22Rv1 (cell line): ENCODE data around the gene LIMS1.
"Not testable (repeated sequence)": the region's sequence is repeated elsewhere in the genome, so short reads cannot be mapped to it uniquely, and the experiment has no call there.

ENCODE experiments used
- H3K27ac ChIP-seq: fragments of 450-650 bp; 2 replicates; pipeline ENCODE4 v1.5.1; 2017
- ZFX ChIP-seq: fragments of 450-650 bp; IDR thresholded peaks from 2 replicates; pipeline ENCODE4 v1.6.1; 2017; ENCODE audit warnings: antibody characterized with exemption, borderline replicate concordance
- TF ChIP-seq, protein P1 (sequence below): fragments of 450-650 bp; IDR thresholded peaks from 2 replicates; pipeline ENCODE4 v1.5.1; 2017; ENCODE audit warnings: mild to moderate bottlenecking

The LIMS1 gene

DNA sequence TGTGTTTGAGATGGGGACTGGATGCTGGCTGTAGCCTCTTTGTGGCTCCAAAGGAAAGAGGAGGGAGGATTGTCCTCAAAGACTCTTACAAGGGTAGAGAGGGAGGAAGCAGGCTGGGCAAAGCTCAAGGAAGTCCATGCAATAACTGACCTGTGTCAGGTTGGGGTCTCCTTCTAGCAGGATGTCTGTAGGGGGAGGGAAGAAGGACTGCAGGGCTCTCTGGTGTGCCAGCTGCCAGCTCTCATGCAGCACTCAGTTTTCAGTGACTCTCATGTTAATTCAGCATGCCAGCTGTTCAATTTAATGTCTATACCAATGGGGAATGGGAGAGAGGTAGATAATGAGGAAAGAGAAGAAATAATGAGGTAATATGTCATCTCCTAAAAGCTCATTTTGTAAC lies 99.7 kb downstream of the LIMS1 start:
- peak overlapping the region; percentile 78 for H3K27ac ChIP-seq
- no peak for TF ChIP-seq ZFX
- TF ChIP-seq, protein P1, sequence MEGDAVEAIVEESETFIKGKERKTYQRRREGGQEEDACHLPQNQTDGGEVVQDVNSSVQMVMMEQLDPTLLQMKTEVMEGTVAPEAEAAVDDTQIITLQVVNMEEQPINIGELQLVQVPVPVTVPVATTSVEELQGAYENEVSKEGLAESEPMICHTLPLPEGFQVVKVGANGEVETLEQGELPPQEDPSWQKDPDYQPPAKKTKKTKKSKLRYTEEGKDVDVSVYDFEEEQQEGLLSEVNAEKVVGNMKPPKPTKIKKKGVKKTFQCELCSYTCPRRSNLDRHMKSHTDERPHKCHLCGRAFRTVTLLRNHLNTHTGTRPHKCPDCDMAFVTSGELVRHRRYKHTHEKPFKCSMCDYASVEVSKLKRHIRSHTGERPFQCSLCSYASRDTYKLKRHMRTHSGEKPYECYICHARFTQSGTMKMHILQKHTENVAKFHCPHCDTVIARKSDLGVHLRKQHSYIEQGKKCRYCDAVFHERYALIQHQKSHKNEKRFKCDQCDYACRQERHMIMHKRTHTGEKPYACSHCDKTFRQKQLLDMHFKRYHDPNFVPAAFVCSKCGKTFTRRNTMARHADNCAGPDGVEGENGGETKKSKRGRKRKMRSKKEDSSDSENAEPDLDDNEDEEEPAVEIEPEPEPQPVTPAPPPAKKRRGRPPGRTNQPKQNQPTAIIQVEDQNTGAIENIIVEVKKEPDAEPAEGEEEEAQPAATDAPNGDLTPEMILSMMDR = no peak

DNA sequence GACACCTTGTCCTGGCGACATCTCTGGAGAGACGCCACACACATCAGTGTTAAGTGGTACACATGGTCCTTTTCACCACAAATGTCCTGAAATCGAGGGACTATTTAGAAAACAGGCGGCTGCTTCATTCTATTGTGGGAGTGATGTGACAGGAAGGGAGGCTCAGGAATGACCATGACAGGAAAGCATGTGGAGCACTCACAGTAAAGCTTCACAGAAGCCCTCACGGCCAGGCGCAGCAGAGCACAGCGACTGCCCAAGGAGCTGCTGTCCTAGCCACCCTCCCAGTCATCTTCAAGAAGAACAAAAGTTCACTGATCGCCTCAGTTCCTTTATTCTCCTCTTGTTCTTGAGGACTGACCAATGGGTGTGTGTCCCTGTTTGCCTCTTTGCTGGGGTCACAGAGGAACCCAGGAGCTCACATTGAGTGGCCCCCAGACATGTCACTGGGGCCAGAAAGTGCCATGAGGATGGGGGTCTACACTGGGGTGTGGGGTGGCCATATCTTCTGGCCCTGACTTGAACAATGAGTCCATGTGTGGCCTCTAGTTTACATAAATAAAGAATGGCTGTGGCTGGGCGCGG lies 100.4 kb downstream of the LIMS1 start:
- peak overlapping the region; percentile 78; the same call in 1 of the 2 replicates for H3K27ac ChIP-seq
- no peak for TF ChIP-seq ZFX
- TF ChIP-seq, protein P1 = no peak

DNA sequence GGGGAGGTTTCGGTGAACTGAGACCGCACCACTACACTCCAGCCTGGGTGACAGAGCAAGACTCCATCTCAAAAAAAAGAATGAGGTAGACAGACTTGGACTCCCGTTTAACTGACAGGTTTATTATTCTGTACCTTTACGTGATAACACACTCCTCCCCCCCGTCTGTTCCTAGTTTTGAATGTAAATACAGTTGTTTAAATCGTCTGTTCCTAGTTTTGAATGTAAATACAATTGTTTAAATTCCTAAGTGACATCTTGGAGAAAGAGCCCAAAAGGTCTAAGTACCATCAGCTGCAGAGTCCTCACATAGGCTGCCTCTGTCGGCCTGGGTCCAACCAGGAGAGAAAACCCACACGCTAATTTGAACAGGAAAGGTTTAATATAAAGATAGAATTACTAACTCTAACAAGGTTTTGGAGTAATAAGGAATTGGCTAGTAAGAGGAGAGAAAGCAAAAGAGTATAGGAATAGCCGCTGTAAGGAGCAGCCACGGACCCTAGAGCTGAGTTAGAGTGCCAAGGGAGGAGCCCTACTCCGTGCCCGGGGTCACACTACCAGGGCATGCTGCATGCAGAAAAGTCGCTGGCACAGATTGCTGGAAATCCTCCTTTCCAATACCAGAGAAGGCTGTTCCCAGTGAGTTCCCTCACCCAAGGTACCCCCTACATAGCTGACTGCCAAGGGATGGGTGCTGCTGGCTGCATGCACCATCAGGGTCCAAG lies 101.5 kb downstream of the LIMS1 start:
- TF ChIP-seq ZFX = no peak
- TF ChIP-seq, protein P1 = no peak
- H3K27ac ChIP-seq = no peak overlapping the region

DNA sequence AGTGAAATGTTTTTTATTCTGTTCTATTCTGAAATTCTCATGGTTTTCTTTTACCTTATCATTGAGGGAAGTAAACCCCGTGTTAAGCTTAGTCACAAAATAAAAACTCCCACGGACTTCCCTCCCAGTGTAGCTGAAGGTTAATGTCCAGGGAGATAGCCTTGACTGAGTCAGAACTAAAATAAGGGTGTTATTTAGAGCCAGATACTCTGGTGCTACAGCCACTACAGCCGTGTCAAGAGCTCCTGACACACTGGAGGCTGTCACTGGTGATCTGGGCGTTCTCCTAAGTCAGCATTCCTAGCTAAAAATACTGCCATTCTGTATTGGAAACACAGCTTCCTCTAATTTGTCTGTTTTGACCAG lies 103.0 kb downstream of the LIMS1 start:
- TF ChIP-seq ZFX = no peak
- TF ChIP-seq, protein P1 = no peak
- H3K27ac ChIP-seq = no peak overlapping the region

DNA sequence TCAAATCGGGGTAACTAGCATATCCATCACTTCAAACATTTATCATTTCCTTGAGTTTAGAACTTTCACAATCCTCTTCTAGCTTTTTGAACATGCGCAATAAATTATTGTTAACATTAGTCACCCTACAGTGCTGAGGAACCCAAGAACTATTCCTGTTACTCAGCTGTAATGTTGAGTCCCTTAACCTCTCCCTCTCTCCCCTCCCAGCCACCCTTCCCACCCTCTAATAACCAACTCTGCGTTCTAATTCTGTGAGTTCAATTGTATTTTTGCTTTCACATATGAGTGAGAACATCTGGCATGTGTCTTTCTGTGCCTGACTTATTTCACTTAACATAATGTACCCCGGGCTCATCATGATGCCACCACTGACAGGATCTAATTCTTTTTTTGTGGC lies 106.5 kb downstream of the LIMS1 start:
- no peak overlapping the region for H3K27ac ChIP-seq
- TF ChIP-seq ZFX = no peak
- TF ChIP-seq, protein P1 = no peak

DNA sequence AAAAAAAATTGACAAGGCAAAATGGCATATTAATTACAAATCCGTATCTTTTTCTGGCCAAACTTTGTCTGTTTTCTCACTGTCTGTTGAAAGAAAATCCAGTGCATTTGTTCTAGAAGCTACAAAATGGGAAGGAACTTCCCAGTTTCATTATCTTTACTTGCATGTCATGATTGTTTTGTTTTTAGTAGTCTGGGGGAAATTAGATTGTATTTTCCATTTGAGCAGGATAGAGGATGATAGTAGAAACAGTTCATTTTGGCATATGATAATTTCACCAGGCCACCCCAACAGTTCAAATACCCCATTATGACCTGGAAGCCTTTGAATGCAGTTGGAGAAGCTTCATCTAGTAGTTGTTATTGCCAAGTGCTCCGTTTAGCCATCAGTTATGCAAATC lies 107.5 kb downstream of the LIMS1 start:
- no peak overlapping the region for H3K27ac ChIP-seq
- TF ChIP-seq, protein P1 = no peak
- TF ChIP-seq ZFX = no peak

DNA sequence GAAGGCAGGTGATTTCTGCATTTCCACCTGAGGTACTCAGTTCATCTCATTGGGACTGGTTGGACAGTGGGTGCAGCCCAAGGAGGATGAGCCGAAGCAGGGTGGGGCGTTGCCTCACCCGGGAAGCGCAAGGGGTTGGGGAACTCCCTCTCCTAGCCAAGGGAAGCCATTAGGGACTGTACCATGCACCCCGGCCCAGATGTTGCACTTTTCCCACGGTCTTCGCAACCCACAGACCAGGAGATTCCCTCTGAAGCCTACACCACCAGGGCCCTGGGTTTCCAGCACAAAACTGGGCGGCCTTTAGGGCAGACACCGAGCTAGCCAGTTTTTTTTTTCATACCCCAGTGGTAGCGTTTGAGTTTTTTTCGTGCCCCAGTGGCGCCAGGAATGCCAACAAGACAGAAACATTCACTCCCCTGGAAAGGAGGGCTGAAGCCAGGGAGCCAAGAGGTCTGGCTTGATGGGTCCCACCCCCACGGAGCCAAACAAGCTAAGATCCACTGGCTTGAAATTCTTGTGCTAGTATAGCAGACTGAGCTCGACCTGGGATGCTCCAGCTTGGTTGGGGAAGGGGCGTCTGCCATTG lies 109.1 kb downstream of the LIMS1 start:
- no peak overlapping the region for H3K27ac ChIP-seq
- TF ChIP-seq ZFX = no peak
- TF ChIP-seq, protein P1 = no peak

DNA sequence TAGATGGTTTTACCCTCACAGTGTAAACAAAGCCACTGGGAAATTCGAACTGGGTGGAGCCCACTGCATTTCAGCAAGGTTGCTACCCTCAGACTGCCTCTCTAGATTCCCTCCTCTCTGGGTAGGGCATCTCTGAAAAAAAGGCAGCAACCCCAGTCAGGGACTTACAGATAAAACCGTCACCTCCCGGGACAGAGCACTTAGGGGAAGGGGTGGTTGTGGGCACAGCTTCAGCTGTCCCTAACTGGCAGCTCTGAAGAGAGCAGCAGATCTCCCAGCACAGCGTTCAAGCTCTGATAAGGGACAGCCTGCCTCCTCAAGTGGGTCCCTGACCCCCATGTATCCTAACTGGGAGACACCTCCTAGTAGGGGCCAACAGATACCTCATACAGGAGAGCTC lies 109.6 kb downstream of the LIMS1 start:
- not testable (repeated sequence) for H3K27ac ChIP-seq

DNA sequence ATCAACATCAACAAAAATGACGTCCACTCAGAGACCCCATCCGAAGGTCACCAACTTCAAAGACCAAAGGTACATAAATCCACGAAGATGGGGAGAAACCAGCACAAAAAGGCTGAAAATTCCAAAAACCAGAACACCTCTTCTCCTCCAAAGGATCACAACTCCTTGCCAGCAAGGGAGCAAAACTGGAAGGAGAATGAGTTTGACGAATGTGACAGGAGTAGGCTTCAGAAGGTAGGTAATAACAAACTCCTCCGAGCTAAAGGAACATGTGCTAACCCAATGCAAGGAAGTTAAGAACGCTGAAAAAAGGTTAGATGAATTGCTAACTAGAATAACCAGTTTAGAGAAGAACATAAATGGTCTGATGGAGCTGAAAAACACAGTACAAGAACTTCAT lies 110.2 kb downstream of the LIMS1 start:
- H3K27ac ChIP-seq = not testable (repeated sequence)

DNA sequence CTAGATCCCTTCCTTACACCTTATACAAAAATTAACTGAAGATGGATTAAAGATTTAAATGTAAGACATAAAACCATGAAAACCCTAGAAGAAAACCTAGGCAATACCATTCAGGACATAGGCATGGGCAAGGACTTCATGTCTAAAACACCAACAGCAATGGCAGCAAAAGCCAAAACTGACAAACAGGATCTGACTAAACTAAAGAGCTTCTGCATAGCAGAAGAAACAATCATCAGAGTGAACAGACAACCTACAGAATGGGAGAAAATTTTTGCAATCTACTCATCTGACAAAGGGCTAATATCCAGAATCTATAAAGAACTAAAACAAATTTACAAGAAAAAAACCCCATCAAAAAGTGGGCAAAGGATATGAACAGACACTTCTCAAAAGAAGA lies 114.5 kb downstream of the LIMS1 start:
- H3K27ac ChIP-seq = not testable (repeated sequence)

DNA sequence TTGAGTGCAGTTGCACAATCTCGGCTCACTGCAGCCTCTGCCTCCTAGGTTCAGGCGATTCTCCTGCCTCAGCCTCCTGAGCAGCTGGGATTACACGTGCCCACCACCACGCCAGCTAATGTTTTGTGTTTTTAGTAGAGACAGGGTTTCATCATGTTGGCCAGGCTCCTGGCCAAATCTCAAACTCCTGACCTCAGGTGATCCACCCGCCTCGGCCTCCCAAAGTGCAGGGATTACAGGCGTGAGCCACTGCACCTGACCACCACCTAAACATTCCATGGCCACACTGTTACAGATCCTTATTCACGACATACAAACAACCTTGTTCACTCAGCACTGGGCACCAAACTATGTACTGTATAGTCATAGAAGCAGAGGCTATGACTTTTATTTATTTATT lies 116.2 kb downstream of the LIMS1 start:
- H3K27ac ChIP-seq = not testable (repeated sequence)

DNA sequence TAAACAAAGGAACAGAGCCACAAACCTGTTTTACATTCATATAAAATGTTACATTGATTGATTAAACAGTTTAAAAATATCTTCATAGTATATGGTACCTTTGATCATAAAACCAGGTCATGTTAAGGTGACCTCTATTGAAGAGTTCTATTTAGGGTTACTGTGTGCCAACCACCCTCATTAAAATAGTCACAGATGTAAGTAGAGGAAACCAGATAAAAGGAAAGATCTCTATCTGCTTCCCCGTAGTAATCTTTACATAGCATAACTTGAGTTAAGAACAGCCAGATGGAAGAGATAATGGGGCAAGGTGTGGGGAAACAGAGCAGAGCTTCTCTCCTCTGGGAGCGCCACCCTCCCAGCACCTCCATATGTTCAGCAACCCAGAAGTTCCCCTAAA lies 117.2 kb downstream of the LIMS1 start:
- not testable (repeated sequence) for H3K27ac ChIP-seq
